Common myeloid progenitor, CD34-positive (primary cell): ENCODE results near the gene TRMT1.

ENCODE experiments used
- CTCF ChIA-PET: fragments of 350-600 bp; sonication (Branson Sonifier 250); formaldehyde crosslinking; loops from one replicate; lab custom pipeline; 2021; ENCODE audit warnings: antibody characterized with exemption; lab: Charles Lee
- POLR2A ChIA-PET: fragments of 350-600 bp; sonication (Branson Sonifier 250); formaldehyde crosslinking; loops from one replicate; lab custom pipeline; 2021; ENCODE audit warnings: antibody characterized with exemption; lab: Charles Lee
- DNase-seq, 3 donors: peaks; one replicate each; pipeline versions ENCODE4 v3.0.0 to v3.0.0-alpha.2; 2013
- H3K27ac ChIP-seq, 2 experiments: 1 replicate in 1 of 2; 2 replicates in 1 of 2; pipeline ENCODE4 v1.7.0; 2013; ENCODE audit warnings: inconsistent platforms in 2 of 2, low read length in 2 of 2, mild to moderate bottlenecking in 2 of 2, low read depth in 1 of 2, moderate library complexity in 1 of 2; ENCODE audit not compliant: severe bottlenecking in 2 of 2, insufficient read depth in 1 of 2, poor library complexity in 1 of 2
- H3K27me3 ChIP-seq, 5 experiments: replicated peaks in 2 of 5; 1 replicate in 3 of 5; 2 replicates in 2 of 5; pipeline versions ENCODE4 v1.6.1 to v1.7.0; 2013; ENCODE audit warnings: low read length in 4 of 5, mild to moderate bottlenecking in 2 of 5, moderate library complexity in 2 of 5, inconsistent platforms in 1 of 5; ENCODE audit not compliant: insufficient read depth in 5 of 5, control insufficient read depth in 4 of 5
- H3K36me3 ChIP-seq, 4 experiments: 1 replicate in 2 of 4; 2 replicates in 2 of 4; pipeline versions ENCODE4 v1.6.1 to v1.7.0; 2013; ENCODE audit warnings: low read length in 3 of 4, control low read depth in 1 of 4, mild to moderate bottlenecking in 1 of 4; ENCODE audit not compliant: control insufficient read depth in 4 of 4, insufficient read depth in 4 of 4
- H3K4me1 ChIP-seq, 4 experiments: 1 replicate in 3 of 4; 2 replicates in 1 of 4; pipeline versions ENCODE4 v1.6.1 to v1.7.1; 2013; ENCODE audit warnings: low read length in 3 of 4, mild to moderate bottlenecking in 3 of 4, control low read depth in 1 of 4, inconsistent platforms in 1 of 4, moderate library complexity in 1 of 4; ENCODE audit not compliant: control insufficient read depth in 4 of 4, insufficient read depth in 4 of 4; ENCODE audit errors: control extremely low read depth in 1 of 4
- H3K4me3 ChIP-seq, 7 experiments: 1 replicate in 4 of 7; 2 replicates in 3 of 7; pipeline versions ENCODE4 v1.5.1 to v1.7.0; 2013; ENCODE audit warnings: mild to moderate bottlenecking in 7 of 7, low read length in 6 of 7, moderate library complexity in 6 of 7, inconsistent platforms in 2 of 7, low read depth in 2 of 7, control low read depth in 1 of 7; ENCODE audit not compliant: insufficient read depth in 4 of 7, control insufficient read depth in 1 of 7; ENCODE audit errors: extremely low read depth in 1 of 7
- H3K9me3 ChIP-seq, 5 experiments: 1 replicate in 4 of 5; 2 replicates in 1 of 5; pipeline versions ENCODE4 v1.6.1 to v1.7.1; 2013; ENCODE audit warnings: low read length in 4 of 5, mild to moderate bottlenecking in 2 of 5, inconsistent platforms in 1 of 5, low read depth in 1 of 5, moderate library complexity in 1 of 5; ENCODE audit not compliant: control insufficient read depth in 4 of 5, insufficient read depth in 2 of 5; ENCODE audit errors: control extremely low read depth in 1 of 5
- WGBS: methylation state at CpG from one replicate; pipeline ENCODE4 v1.1.5; 2013; ENCODE audit not compliant: insufficient coverage; 5-methylcytosine and 5-hydroxymethylcytosine counted together

The TRMT1 gene

DNA sequence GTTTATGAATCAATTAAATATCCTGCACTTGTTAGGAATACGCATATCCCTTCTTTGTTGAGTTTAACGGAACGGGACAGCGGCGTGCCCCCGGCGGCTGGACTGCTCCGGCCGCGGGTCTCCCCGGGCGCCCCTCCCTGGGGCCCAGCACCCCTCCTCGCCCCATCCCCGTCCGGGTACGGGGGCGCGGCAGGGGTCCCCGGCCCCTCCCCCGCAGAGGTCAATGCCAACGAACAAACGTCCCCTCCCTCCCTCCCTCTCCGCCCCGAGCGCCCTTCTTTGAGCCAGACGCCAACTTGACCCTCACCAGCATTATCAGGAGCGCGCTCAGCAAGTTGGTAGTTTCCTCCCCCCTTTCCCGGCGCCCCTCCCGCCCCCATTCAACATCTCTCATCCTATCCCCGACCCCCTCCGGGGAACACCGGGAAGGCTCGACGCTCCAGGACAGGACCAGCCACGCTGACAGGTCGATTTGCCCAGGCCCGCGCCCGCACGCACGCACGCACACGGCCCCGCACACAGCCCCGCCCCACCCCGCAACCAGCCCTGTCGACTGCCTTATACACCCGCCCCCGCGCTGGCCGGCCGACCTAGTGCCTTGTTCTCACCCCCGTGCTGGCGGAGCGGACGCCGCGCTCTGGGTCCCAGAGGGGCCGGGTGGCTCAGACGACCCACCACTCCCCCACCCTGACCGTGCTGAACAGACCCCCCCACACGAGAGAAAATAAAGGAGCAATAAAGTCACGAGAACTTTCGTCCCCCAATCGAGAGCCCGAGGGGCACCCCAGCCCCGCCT lies 18.9 kb downstream of the TRMT1 start:
- peaks cover 3 to 78% (median 57%) of the 10 kb centered on the region in 4 experiments for H3K4me1 ChIP-seq
- no peaks in the 10 kb centered on the region for H3K27me3 ChIP-seq
- H3K27ac ChIP-seq = peak overlapping the region; percentile 61 to 84
- under 1% methylated on average over 42 of the region's 69 CpGs for WGBS
- H3K36me3 ChIP-seq = peaks cover 0 to 30% (median 10%) of the 10 kb centered on the region in 4 experiments
- POLR2A ChIA-PET = interaction anchor here (1.7 to 9.5 kb wide), 3 partner anchors 7 to 55 kb away, joined by 4 to 156 read pairs (median 27); partner anchors contain the start of genes IER2 and STX10
- H3K9me3 ChIP-seq = no peaks in the 10 kb centered on the region
- H3K4me3 ChIP-seq = peak overlapping the region; percentile 41 to 100 (median 89)
- CTCF ChIA-PET = interaction anchor here (9.3 kb wide), 1 partner anchor 122 kb away, joined by 154 read pairs; no protein-coding TSS in a partner anchor
- peak in 2 of 3 donors; percentile 56 to 74 for DNase-seq

DNA sequence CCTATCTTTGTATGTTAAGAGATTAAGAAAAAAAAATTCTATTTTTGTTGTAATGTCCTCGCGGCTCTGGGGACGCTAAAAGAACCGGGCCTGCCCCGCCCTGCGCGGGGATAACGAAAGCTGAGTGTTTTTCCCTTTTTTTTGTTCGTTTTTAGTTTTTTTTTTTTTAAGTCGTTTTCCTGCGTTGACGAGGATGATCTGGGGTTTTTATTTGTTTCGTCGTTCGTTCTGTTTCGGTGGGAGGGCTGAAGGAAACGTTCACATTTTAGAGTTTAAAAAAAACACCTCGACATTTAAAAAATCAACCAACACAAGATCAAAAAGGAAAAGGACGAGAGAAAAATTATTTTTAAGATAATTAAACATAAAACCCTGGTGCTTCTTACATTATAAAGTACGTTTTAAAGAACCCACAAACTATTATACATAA lies 19.5 kb downstream of the TRMT1 start:
- no peaks in the 10 kb centered on the region for H3K9me3 ChIP-seq
- WGBS = 0% methylated on average over 8 of the region's 20 CpGs
- peaks cover 0 to 30% (median 10%) of the 10 kb centered on the region in 4 experiments for H3K36me3 ChIP-seq
- ChIA-PET POLR2A (interaction anchor here (1.3 to 2.9 kb wide), 4 partner anchors 8 to 58 kb away, joined by 4 to 27 read pairs (median 4); partner anchors contain the start of genes IER2 and STX10), CTCF (interaction anchor here (9.3 kb wide), 1 partner anchor 122 kb away, joined by 154 read pairs; no protein-coding TSS in a partner anchor)
- peak in 2 of 3 donors; percentile 62 for DNase-seq
- H3K27ac ChIP-seq = peak overlapping the region; percentile 61 to 84
- no peaks in the 10 kb centered on the region for H3K27me3 ChIP-seq
- H3K4me1 ChIP-seq = peaks cover 3 to 78% (median 62%) of the 10 kb centered on the region in 4 experiments
- peak overlapping the region; percentile 41 to 100 (median 89) for H3K4me3 ChIP-seq

DNA sequence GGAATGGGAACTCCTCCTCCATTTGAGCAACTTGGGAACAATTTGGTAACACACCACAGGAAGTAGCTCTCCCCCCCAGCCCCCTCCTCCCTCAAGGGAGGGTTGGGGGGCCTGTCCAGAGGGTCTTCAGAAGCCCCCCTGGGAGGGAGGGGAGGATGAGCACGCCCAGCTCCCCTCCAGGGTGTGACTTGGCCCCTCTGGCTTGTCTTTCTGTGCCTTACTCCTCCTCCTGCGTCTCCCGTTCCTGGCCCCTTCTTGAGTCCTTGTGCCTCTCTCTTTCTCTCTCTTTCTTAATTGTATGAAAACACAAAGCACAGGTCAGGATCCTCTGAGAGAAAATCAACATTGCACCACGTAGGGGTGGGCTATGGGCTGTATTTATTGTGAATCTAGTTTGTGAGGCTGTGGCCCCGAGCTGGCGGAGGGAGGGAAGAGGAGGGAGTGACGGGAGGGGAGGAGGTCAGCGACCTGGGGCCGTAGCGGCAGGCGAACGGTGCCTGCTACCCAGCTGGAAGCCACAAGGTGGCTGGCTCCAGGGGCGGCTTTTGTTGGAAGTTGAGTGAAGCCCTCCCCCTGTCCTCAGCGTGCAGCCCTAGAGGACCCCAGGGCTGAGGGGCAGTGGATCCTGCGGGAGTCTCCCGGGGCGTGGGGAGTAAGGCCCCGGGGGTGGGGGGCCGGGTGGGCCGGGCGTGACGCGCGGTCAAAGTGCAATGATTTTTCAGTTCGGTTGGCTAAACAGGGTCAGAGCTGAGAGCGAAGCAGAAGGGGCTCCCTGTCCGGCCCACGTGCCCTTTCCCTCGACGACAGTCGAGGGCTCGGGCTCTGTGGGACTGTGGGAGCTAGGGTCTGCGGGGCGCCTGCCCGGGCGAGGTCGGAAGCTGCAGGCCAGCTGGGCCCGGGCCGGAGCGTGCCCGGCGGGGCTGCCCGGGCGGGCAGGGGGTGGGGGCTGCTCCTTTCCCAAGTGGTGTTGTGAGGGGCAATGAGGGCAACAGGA lies 20.3 kb downstream of the TRMT1 start:
- Histone ChIP-seq H3K27ac (peak overlapping the region; percentile 61 to 84), H3K27me3 (no peaks in the 10 kb centered on the region), H3K36me3 (peaks cover 0 to 25% (median 9%) of the 10 kb centered on the region in 4 experiments), H3K4me1 (peaks cover 3 to 81% (median 65%) of the 10 kb centered on the region in 4 experiments), H3K9me3 (no peaks in the 10 kb centered on the region), H3K4me3 (peak overlapping the region; percentile 49 to 100 (median 89))
- peak; percentile 73 to 84 (median 77) for DNase-seq
- ChIA-PET CTCF (interaction anchor here (0.6 to 9.3 kb wide), 13 partner anchors 9 to 131 kb away, joined by 3 to 154 read pairs (median 11); no protein-coding TSS in a partner anchor), POLR2A (interaction anchor here (0.6 to 2.9 kb wide), 9 partner anchors 8 to 1589 kb away, joined by 3 to 27 read pairs (median 4); partner anchors contain the start of genes IER2 and STX10)
- 0% methylated on average over 15 of the region's 44 CpGs for WGBS

DNA sequence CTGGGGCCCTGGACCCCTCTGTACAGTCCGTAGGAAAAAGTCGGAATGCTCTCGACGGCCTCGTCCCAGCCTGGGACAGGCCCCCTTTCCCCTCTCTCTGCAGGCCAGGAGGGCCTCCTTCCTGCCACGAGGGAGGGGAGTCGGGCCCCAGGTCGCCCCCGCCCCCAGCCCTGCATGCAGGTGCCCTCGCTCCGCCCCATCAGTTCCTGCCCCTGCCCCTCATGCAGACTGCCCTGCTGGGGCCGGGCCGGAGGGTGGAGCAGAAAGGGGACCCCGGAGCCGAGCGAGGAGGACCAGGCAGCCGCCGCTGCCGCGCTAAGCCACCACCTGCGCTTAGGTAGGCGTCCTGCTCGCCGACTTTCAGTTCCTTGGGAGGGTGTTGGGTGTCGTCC lies 21.2 kb downstream of the TRMT1 start:
- peak overlapping the region; percentile 49 to 100 (median 89) for H3K4me3 ChIP-seq
- H3K9me3 ChIP-seq = no peaks in the 10 kb centered on the region
- WGBS = 0% methylated on average over 22 of the region's 25 CpGs
- H3K27me3 ChIP-seq = no peaks in the 10 kb centered on the region
- H3K4me1 ChIP-seq = peaks cover 3 to 79% (median 66%) of the 10 kb centered on the region in 4 experiments
- peak in 2 of 3 donors; percentile 53 to 71 for DNase-seq
- POLR2A ChIA-PET = interaction anchor here (0.6 to 2.9 kb wide), 6 partner anchors 9 to 118 kb away, joined by 3 to 27 read pairs (median 4); partner anchors contain the start of genes IER2 and STX10
- CTCF ChIA-PET = interaction anchor here (0.6 to 9.3 kb wide), 18 partner anchors 10 to 130 kb away, joined by 3 to 154 read pairs (median 12); no protein-coding TSS in a partner anchor
- H3K36me3 ChIP-seq = peaks cover 0 to 17% (median 8%) of the 10 kb centered on the region in 4 experiments
- peak overlapping the region; percentile 15 to 84 for H3K27ac ChIP-seq

DNA sequence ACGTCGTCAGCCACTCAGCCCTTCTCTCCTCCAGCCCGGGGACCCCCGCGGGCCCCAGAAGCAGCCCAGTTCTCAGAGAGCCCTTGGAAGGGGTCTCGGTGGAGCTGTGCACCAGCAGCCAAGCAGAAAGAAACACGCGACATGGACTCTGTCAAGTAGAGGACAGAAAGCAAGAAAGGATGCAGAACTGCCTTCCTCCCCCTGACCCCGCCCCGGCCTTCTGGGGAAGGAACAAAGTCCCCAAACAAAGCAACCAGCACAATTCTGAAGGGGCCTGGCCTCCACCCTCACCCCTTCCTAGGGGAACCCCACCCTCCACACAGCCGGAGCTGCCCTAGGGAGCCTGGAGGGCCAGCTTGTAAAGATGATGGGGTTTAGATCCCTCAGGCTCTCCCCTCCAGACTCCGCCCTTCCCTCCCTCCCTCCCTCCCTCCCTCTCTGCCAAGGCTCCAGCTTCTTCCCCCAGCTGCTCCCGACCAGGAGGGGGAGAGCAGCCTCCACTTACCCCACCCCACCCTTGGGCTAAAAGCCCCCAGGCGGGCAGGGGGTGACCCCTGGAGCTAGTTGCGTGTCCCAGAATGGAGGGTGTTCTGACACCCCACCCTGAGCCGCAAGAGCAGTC lies 21.7 kb downstream of the TRMT1 start:
- no peaks in the 10 kb centered on the region for H3K9me3 ChIP-seq
- peak in 2 of 3 donors; percentile 54 to 60 for DNase-seq
- no peaks in the 10 kb centered on the region for H3K27me3 ChIP-seq
- peak overlapping the region; percentile 49 to 100 (median 89) for H3K4me3 ChIP-seq
- peak overlapping the region in 1 of 2 experiments; percentile 84 for H3K27ac ChIP-seq
- CTCF ChIA-PET = interaction anchor here (0.8 to 9.3 kb wide), 24 partner anchors 10 to 172 kb away, joined by 3 to 154 read pairs (median 9); partner anchors contain the start of gene DAND5
- H3K4me1 ChIP-seq = peaks cover 2 to 78% (median 63%) of the 10 kb centered on the region in 4 experiments
- H3K36me3 ChIP-seq = peaks cover 0 to 12% (median 5%) of the 10 kb centered on the region in 4 experiments
- POLR2A ChIA-PET = interaction anchor here (0.7 to 2.9 kb wide), 6 partner anchors 10 to 118 kb away, joined by 3 to 27 read pairs (median 4); partner anchors contain the start of genes IER2 and STX10
- 8% methylated on average over 9 of the region's 16 CpGs for WGBS
